Measurements from ENCODE around the gene GRIP1.

GRIP1 gene

GRCh38 chr12:66461331-66461730 lies 217.5 kb downstream of the GRIP1 start:
- TF ChIP-seq SPI1 (IDR thresholded peaks at IDR 0.05; ENCODE audit: low read depth, low read length) (no peak), TAF1 (IDR thresholded peaks at IDR 0.05; ENCODE audit: low read depth, low read length) (no peak)
- DNase-seq (ENCODE audit: insufficient read length, low spot score) (no peak), FAIRE-seq (no peak)

DNA sequence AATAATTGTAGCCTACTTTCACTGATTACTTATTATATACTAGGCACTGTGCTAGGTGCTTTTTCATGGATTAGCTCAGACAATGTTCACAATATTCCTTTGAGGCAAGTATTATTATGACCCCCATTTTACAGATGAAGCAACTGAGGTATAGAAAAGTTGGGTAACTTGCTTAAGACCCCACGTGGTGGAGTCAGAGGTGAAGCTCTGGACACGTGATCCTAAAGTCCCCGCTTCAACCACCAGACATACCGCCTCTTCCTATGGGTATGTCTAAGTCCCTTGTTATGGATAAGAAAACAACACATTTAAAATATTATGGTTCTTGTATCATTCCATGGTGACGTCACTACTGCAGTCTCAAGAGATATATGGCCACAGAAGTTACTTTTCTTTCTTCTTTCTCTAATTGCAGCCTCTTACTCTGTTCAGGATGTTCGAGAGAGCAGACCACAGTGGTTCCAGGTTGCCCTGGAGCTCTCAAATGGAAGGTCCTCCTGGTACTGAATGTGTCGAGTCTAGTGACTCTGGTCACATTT lies 218.9 kb downstream of the GRIP1 start:
- no peak for TF ChIP-seq POLR2A (IDR thresholded peaks at IDR 0.05; ENCODE audit: low read depth, low read length)
- no peak for TF ChIP-seq POU2F2 (IDR thresholded peaks at IDR 0.05; ENCODE audit: low read depth, low read length)
- no peak for TF ChIP-seq PAX5 (IDR thresholded peaks at IDR 0.05; ENCODE audit: insufficient read depth, low read length, severe bottlenecking)
- no peak for TF ChIP-seq TAF1 (IDR thresholded peaks at IDR 0.05; ENCODE audit: low read depth, low read length)
- TF ChIP-seq SPI1 (IDR thresholded peaks at IDR 0.05; ENCODE audit: low read depth, low read length), result no peak
- no peak for TF ChIP-seq POLR2AphosphoS5 (IDR thresholded peaks at IDR 0.05; ENCODE audit: low read depth, low read length)
- no peak for FAIRE-seq
- DNase-seq (ENCODE audit: insufficient read length, low spot score), result no peak

- no peak for TF ChIP-seq POLR2AphosphoS5 (IDR thresholded peaks at IDR 0.05; ENCODE audit: low read depth, low read length)
- no peak for TF ChIP-seq TAF1 (IDR thresholded peaks at IDR 0.05; ENCODE audit: low read depth, low read length)
- no peak for TF ChIP-seq SPI1 (IDR thresholded peaks at IDR 0.05; ENCODE audit: low read depth, low read length)
- TF ChIP-seq PAX5 (IDR thresholded peaks at IDR 0.05; ENCODE audit: insufficient read depth, low read length, severe bottlenecking), result no peak
- TF ChIP-seq POLR2A (IDR thresholded peaks at IDR 0.05; ENCODE audit: low read depth, low read length), result no peak
- no peak for FAIRE-seq
- DNase-seq (ENCODE audit: insufficient read length, low spot score), result no peak
Observed at GRCh38 chr12:66456612-66457011, 222.3 kb downstream of the GRIP1 start.

GRCh38 chr12:66453844-66454243 lies 225.0 kb downstream of the GRIP1 start:
- DNase-seq (ENCODE audit: insufficient read length, low spot score) (no peak), FAIRE-seq (no peak)
- no peak for TF ChIP-seq TAF1 (IDR thresholded peaks at IDR 0.05; ENCODE audit: low read depth, low read length)
- TF ChIP-seq POU2F2 (IDR thresholded peaks at IDR 0.05; ENCODE audit: low read depth, low read length), result no peak
- no peak for TF ChIP-seq POLR2AphosphoS5 (IDR thresholded peaks at IDR 0.05; ENCODE audit: low read depth, low read length)
- TF ChIP-seq POLR2A (IDR thresholded peaks at IDR 0.05; ENCODE audit: low read depth, low read length), result no peak
- TF ChIP-seq SPI1 (IDR thresholded peaks at IDR 0.05; ENCODE audit: low read depth, low read length), result no peak
- no peak for TF ChIP-seq PAX5 (IDR thresholded peaks at IDR 0.05; ENCODE audit: insufficient read depth, low read length, severe bottlenecking)

- DNase-seq (ENCODE audit: insufficient read length, low spot score), result no peak
- no peak for TF ChIP-seq POU2F2 (IDR thresholded peaks at IDR 0.05; ENCODE audit: low read depth, low read length)
- no peak for TF ChIP-seq POLR2A (IDR thresholded peaks at IDR 0.05; ENCODE audit: low read depth, low read length)
- no peak for TF ChIP-seq SPI1 (IDR thresholded peaks at IDR 0.05; ENCODE audit: low read depth, low read length)
- no peak for TF ChIP-seq TAF1 (IDR thresholded peaks at IDR 0.05; ENCODE audit: low read depth, low read length)
- TF ChIP-seq PAX5 (IDR thresholded peaks at IDR 0.05; ENCODE audit: insufficient read depth, low read length, severe bottlenecking), result no peak
- no peak for TF ChIP-seq POLR2AphosphoS5 (IDR thresholded peaks at IDR 0.05; ENCODE audit: low read depth, low read length)
- FAIRE-seq, result no peak
Observed at GRCh38 chr12:66453120-66453519, 225.8 kb downstream of the GRIP1 start.

GRCh38 chr12:66449531-66449930 lies 229.3 kb downstream of the GRIP1 start:
- FAIRE-seq, result no peak
- TF ChIP-seq TAF1 (IDR thresholded peaks at IDR 0.05; ENCODE audit: low read depth, low read length), result no peak
- TF ChIP-seq PAX5 (IDR thresholded peaks at IDR 0.05; ENCODE audit: insufficient read depth, low read length, severe bottlenecking), result no peak
- no peak for TF ChIP-seq POLR2AphosphoS5 (IDR thresholded peaks at IDR 0.05; ENCODE audit: low read depth, low read length)
- TF ChIP-seq POLR2A (IDR thresholded peaks at IDR 0.05; ENCODE audit: low read depth, low read length), result no peak
- no peak for TF ChIP-seq POU2F2 (IDR thresholded peaks at IDR 0.05; ENCODE audit: low read depth, low read length)
- TF ChIP-seq SPI1 (IDR thresholded peaks at IDR 0.05; ENCODE audit: low read depth, low read length), result no peak
- no peak for DNase-seq (ENCODE audit: insufficient read length, low spot score)

GRCh38 chr12:66447643-66448042 lies 231.2 kb downstream of the GRIP1 start:
- no peak for FAIRE-seq
- TF ChIP-seq POU2F2 (IDR thresholded peaks at IDR 0.05; ENCODE audit: low read depth, low read length) (no peak), SPI1 (IDR thresholded peaks at IDR 0.05; ENCODE audit: low read depth, low read length) (no peak), POLR2A (IDR thresholded peaks at IDR 0.05; ENCODE audit: low read depth, low read length) (no peak), TAF1 (IDR thresholded peaks at IDR 0.05; ENCODE audit: low read depth, low read length) (no peak), POLR2AphosphoS5 (IDR thresholded peaks at IDR 0.05; ENCODE audit: low read depth, low read length) (no peak), PAX5 (IDR thresholded peaks at IDR 0.05; ENCODE audit: insufficient read depth, low read length, severe bottlenecking) (no peak)

DNA sequence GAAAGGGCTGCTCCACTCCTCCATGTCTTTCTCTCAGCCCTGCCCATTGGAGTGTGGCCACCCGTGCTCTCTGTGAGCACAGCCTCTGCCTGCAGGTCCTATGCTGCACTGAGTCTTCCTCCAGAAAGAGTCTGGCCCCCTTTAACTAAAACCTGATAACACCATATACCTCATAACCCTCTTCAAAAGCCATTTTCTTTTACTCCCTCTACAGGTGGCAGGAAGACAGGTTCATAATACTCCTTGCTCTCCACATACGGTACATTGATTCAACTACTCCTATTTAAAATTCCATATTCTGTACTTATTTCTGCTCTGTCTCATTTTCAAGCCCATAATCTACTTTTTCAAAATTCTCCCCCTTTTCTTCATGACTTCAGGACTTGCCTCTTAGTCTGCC lies 232.6 kb downstream of the GRIP1 start:
- FAIRE-seq (no peak), DNase-seq (ENCODE audit: insufficient read length, low spot score) (no peak)
- TF ChIP-seq POLR2AphosphoS5 (IDR thresholded peaks at IDR 0.05; ENCODE audit: low read depth, low read length) (no peak), POU2F2 (IDR thresholded peaks at IDR 0.05; ENCODE audit: low read depth, low read length) (no peak), POLR2A (IDR thresholded peaks at IDR 0.05; ENCODE audit: low read depth, low read length) (no peak)

More at GRCh38 chr12:66447643-66448042, 231.2 kb downstream of the GRIP1 start:
- no peak for DNase-seq (ENCODE audit: insufficient read length, low spot score)

- TF ChIP-seq SPI1 (IDR thresholded peaks at IDR 0.05; ENCODE audit: low read depth, low read length), result no peak
- TF ChIP-seq POLR2AphosphoS5 (IDR thresholded peaks at IDR 0.05; ENCODE audit: low read depth, low read length), result no peak
- no peak for TF ChIP-seq PAX5 (IDR thresholded peaks at IDR 0.05; ENCODE audit: insufficient read depth, low read length, severe bottlenecking)
- no peak for TF ChIP-seq POLR2A (IDR thresholded peaks at IDR 0.05; ENCODE audit: low read depth, low read length)
- no peak for TF ChIP-seq TAF1 (IDR thresholded peaks at IDR 0.05; ENCODE audit: low read depth, low read length)
- TF ChIP-seq POU2F2 (IDR thresholded peaks at IDR 0.05; ENCODE audit: low read depth, low read length), result no peak
- FAIRE-seq (no peak), DNase-seq (ENCODE audit: insufficient read length, low spot score) (no peak)
Observed at GRCh38 chr12:66441905-66442559, 236.8 kb downstream of the GRIP1 start.

GRCh38 chr12:66438601-66439000 lies 240.3 kb downstream of the GRIP1 start:
- TF ChIP-seq SPI1 (IDR thresholded peaks at IDR 0.05; ENCODE audit: low read depth, low read length) (no peak), POLR2AphosphoS5 (IDR thresholded peaks at IDR 0.05; ENCODE audit: low read depth, low read length) (no peak)
- FAIRE-seq (no peak), DNase-seq (ENCODE audit: insufficient read length, low spot score) (no peak)

All from GM12891 (cell line).